HG03025 (cell line): ENCODE data around the gene DNAH8.

Experiments
- ATAC-seq: cut with Tn5 transposase; IDR thresholded peaks from one replicate; pipeline ENCODE4 v1.9.1; 2021; ENCODE audit warnings: mild to moderate bottlenecking, moderate library complexity; ENCODE audit not compliant: unreplicated experiment, low FRiP score

The DNAH8 gene

GRCh38 chr6:38997128-38997761 lies 282.1 kb downstream of the DNAH8 start:
- ATAC-seq: no peak

GRCh38 chr6:39003072-39003471 lies 288.0 kb downstream of the DNAH8 start:
- ATAC-seq: no peak

DNA sequence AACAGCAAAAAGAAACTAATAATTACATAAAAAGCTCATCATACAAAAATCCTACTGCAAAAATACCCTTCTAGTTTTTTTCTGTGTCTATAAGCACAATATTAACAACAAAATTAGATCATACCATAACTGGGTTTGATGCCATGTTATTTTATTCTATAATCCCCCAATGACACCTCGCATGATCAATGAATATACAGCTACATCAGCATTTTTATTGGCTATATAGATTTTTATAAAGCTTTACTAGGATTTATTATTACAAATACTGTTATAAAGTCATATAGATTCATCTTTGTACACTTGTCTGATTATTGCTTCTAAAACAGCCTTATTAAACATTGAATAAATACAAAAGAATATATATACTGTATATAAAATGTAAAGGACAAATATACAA lies 288.4 kb downstream of the DNAH8 start:
- no peak for ATAC-seq

GRCh38 chr6:39004801-39005200 lies 289.7 kb downstream of the DNAH8 start:
- no peak for ATAC-seq

GRCh38 chr6:39005774-39006173 lies 290.7 kb downstream of the DNAH8 start:
- no peak for ATAC-seq

GRCh38 chr6:39007575-39007974 lies 292.5 kb downstream of the DNAH8 start:
- ATAC-seq: no peak

DNA sequence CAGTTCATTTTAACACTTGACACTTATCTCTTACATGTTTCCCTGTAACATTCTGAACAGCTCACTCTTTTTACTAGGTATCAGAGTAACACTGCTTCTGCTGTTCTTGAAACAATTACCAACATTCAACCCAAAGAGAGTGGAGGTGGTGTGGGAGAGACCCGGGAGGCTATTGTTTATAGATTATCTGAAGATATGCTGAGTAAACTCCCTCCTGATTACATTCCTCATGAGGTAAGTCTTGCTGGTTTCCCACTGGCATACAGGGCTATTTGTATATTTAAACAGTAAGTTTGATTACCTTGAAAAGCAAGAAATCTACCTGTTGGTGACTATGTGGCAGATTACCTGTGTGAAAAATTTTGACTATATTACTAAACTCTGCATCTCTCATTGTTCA lies 293.6 kb downstream of the DNAH8 start:
- no peak for ATAC-seq

DNA sequence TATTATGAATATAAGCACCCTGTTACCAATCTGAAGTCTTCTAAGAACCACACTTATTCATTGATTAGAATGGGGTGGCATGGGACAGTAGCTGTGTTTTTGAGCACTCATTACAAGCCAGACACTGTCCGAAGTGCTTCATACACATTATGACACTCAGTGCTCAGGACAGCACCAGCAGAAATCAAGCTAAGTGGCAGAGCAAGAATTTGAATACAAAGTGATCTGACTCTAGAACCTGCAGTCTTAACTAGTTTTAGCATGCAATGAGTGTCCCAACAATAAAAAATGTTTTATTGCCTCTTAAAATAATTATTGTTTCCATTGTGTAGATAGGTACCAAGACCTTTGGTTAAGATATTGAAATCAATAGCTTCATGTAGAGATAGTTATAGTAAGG lies 294.4 kb downstream of the DNAH8 start:
- ATAC-seq: no peak

DNA sequence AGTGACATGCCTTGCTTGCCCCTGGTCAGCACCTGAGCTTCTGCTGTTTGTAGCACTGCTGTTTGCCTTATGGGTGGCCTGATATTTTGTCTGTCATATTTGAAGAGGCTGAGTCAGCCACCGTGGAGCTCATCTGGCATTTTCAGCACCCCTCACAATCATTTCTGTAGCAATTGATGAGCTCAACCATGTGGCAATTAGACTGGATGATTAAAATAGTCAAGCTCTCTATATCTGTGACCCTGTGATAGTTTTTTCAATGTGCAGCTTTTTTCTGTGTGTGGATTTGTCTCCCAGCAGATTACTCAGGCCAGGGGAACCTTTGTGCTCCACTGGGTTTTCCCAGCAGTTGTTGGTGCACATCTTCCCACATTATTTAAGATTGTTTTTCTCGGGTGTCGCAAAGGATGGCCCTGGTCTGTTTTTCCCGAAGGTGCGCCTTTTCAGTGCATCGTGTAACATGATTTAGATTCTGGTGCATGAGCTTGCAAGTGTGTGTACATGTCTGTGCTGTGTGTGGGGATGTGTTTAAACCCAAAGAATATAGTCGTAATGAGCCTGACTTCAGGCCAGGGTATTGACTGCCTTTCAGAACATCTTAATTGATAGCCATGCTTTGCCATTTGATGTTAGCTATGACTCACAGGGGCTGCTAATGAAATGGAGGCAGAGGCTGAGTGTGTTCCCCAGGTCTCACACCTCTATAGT lies 301.9 kb downstream of the DNAH8 start:
- ATAC-seq: no peak

DNA sequence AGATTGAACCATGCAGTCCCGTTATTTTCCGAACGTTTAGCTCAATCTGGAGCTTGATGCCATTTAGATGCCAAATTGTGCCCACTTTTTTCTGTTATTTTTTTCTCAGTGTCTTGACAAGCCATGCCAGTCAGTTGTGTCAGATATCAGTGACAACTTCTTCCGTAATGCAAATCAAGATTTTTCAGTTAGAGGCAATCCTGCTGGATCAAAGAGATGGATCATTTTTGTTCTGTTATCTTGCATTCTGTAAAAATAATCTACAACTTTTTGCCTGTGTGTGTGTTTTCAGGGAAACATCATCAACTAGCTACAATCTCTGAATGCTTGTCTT lies 302.4 kb downstream of the DNAH8 start:
- no peak for ATAC-seq

GRCh38 chr6:39018103-39018502 lies 303.0 kb downstream of the DNAH8 start:
- no peak for ATAC-seq

GRCh38 chr6:39020136-39020535 lies 305.0 kb downstream of the DNAH8 start:
- no peak for ATAC-seq

DNA sequence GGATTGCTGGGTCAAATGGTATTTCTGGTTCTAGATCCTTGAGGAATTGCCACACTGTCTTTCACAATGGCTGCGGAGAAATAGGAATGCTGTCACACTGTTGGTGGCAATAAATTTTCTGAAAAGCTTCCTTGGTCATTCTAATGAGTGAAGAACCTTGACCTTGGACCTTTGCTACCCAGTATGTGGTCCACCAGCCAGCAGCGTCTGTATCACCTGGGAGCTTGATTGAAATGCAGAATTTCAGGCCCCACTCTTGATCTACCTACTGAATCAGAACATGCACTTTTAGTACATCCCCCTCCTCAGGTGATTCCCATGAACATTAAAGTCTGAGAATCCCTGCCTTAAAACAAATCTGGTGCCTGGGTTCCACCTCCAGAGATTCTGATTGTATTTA lies 305.9 kb downstream of the DNAH8 start:
- ATAC-seq: no peak

DNA sequence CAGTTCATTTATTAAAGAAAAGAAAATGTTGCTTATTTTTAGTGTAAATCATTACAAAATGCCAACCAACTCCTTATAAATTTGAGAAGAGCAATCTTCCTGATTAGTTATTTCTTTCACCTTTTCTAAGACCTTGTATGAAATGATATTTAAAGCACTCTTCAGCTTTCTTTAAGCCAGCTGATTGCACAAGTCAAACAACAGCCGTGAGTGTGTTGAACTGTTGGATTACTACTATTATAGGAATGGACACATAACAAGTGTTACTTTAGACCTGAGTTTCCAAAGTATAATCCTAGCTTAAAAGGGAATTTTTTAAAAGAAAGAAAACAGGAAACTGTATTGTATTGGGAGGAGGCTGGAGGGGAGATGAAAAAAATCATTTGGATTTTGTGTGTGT lies 306.7 kb downstream of the DNAH8 start:
- ATAC-seq: no peak

DNA sequence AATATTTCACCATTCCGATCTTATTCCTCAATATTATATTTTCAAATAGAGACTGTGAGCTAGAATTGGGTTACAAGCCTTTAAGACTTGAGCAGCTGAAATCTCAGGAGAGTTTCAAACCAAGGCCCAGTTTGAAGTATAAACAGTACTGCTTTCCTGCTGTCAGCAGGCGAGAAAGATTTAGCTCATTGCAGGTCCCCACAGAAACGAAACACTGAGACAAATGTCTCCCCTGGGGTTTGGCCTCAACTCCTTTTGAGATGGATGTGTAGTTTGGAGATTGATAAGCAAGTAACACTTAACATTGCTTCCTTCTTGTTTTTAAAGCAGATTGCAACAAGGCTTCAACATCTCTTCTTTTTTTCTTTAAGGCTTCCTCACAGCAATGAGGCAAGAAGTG lies 311.1 kb downstream of the DNAH8 start:
- ATAC-seq: no peak

- ATAC-seq: no peak
Measured at GRCh38 chr6:39029156-39030011, 314.3 kb downstream of the DNAH8 start.

GRCh38 chr6:39035681-39036080 lies 320.6 kb downstream of the DNAH8 start:
- ATAC-seq: no peak

- no peak for ATAC-seq
Measured at GRCh38 chr6:39037082-39037508, 322.0 kb downstream of the DNAH8 start.

DNA sequence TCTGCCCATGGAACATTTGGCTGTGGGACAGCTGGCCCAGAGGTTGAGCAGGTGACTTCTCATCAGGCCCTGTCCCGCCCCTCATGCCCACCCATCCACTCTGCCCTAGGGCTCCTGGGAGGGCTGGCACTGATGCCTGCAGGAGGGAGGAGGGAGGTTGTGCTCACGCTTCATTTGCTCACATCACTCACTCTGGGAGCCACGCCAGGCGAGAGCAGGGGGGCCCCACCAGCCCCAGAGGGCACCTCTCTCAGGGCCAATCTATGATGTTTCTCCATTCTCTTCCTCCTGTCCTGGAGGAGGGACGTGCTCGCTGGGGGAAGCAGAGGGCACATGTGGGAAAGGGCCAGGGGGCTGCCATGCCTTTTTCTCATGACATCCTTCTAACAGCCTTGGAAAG lies 322.6 kb downstream of the DNAH8 start:
- ATAC-seq: no peak

DNA sequence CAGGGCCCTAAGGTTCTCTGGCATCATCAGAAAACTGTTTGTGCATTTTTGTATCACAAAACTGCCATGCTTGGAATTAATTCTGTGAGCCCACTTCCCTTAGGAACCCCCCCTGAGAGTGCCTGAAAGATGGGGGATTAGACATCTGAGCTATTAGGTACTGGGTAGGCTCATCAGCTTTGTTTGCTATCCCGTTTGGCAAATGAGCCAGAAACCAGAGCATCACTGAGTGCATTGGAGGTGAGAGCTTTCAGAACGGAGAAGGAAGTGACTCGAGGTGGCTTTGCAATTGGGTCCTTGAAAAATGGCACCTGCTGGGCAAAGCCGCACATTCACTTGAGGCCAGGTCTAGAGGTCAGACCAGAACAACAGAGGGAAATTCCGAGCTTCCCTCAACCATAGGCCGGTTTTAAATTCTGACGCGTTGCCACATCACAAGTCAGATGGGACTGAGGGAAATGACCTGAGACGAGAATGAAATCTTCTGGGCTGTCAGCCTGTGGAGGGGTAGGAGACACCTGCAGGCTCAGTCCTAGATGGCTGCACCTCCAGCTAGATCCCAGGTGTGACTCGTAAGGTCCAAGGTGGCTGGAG lies 325.1 kb downstream of the DNAH8 start:
- ATAC-seq: no peak

- no peak for ATAC-seq
Measured at GRCh38 chr6:39041072-39041471, 326.0 kb downstream of the DNAH8 start.
